Fibroblast of mammary gland (primary cell): Measurements from ENCODE around the gene PTPRN2.
"Not testable (repeated sequence)": the region's sequence is repeated elsewhere in the genome, so short reads cannot be mapped to it uniquely, and the experiment has no call there.

Experiments
- DNase-seq: peaks from one replicate; pipeline ENCODE4 v3.0.0-alpha.2; 2010; ENCODE audit warnings: low read depth
- H3K4me3 ChIP-seq: 2 replicates; pipeline ENCODE4 v1.5.1; 2011; ENCODE audit warnings: low read depth, mild to moderate bottlenecking, low read length, moderate library complexity; ENCODE audit not compliant: control insufficient read depth
- CTCF ChIP-seq: conservative IDR thresholded peaks from 2 replicates; pipeline ENCODE4 v1.5.1; 2011; ENCODE audit warnings: low read depth, low read length, inconsistent platforms; ENCODE audit not compliant: control insufficient read depth, insufficient read depth

The PTPRN2 gene

GRCh38 chr7:158313931-158314330 lies 273.7 kb downstream of the PTPRN2 start:
- no peak overlapping the region for H3K4me3 ChIP-seq
- no peak for DNase-seq
- TF ChIP-seq CTCF, result no peak

- TF ChIP-seq CTCF, result no peak
- DNase-seq, result no peak
- no peak overlapping the region for H3K4me3 ChIP-seq
Observed at GRCh38 chr7:158312789-158313188, 274.8 kb downstream of the PTPRN2 start.

DNA sequence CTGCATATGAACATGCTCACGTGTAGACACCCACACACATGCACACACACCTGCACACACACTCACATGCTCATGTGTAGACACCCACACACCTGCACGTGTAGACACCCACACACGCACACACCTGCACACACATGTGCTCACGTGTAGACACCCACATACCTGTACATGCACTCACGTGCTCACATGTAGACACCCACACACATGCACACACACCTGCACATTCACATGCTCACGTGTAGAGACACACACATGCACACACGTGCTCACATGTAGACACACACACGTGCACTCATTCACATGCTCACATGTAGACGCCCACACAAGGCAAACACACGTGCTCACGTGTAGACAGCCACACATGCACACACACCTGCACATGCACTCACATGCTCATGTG lies 275.8 kb downstream of the PTPRN2 start:
- H3K4me3 ChIP-seq, result no peak overlapping the region
- no peak for TF ChIP-seq CTCF
- DNase-seq, result no peak

- no peak for TF ChIP-seq CTCF
- DNase-seq, result no peak
- no peak overlapping the region for H3K4me3 ChIP-seq
Observed at GRCh38 chr7:158310924-158311666, 276.5 kb downstream of the PTPRN2 start.

DNA sequence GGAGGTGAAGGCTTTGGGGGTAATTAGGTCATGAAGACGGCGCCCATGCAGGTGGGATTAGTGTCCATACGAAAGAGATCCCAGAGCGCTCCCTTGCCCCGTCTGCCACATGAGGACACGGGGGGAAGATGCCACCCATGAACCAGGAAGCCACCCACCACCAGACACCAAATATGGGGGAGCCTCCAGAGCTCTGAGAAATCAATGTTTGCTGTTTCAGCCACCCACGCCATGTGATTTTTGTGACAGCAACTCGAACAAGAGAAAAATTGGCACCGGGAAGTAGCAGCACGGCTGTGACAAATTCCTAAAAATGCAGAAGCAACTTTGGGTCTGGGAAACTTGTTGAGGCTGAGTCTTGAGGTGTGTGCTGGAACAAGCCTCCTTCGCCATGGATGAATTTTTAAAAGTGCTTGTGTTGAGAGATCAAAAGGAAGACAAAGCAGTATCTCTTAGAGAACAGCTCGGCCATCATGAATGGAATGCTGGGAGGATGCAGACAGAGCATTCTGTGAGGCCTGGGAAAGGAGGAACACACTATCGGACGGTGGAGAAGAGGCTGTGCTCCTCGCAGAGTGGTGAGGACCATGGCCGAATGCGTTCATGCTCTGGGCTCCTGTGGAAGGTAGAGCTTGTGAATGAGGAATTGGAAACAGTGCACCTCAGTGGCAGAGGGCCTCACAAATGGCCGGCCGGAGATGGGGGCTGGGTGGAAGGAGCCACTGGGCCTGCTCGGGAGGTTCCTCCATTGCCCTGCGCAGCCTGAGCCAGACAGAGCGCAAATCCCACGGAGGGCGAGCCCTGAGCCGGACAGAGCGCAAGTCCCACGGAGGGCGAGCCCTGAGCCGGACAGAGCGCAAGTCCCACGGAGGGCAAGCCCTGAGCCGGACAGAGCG lies 277.5 kb downstream of the PTPRN2 start:
- H3K4me3 ChIP-seq, result no peak overlapping the region
- TF ChIP-seq CTCF, result no peak
- DNase-seq, result no peak

- no peak overlapping the region for H3K4me3 ChIP-seq
- no peak for TF ChIP-seq CTCF
- DNase-seq, result no peak
Observed at GRCh38 chr7:158308001-158308400, 279.6 kb downstream of the PTPRN2 start.

GRCh38 chr7:158304072-158304471 lies 283.6 kb downstream of the PTPRN2 start:
- H3K4me3 ChIP-seq, DNase-seq: not testable (repeated sequence)
